Endothelial cell (in vitro differentiated cells): Measurements from ENCODE around the gene GFOD1. TPM values are rescaled to one million over a fixed set of nuclear protein-coding genes. Genes with fewer than 3 reads are reported as not detected.
"Not testable (repeated sequence)": the region's sequence is repeated elsewhere in the genome, so short reads cannot be mapped to it uniquely, and the experiment has no call there.

Experiments used
- DNase-seq: peaks from one replicate; pipeline ENCODE4 v3.0.0; 2021; ENCODE audit warnings: low spot score
- H3K27ac Mint-ChIP-seq: one replicate; pipeline ENCODE4 v1.8.0; 2021; ENCODE audit warnings: mixed read lengths, inconsistent platforms; ENCODE audit not compliant: unreplicated experiment
- H3K27me3 Mint-ChIP-seq: one replicate; pipeline ENCODE4 v1.8.0; 2021; ENCODE audit warnings: mild to moderate bottlenecking, moderate library complexity, mixed read lengths, inconsistent platforms; ENCODE audit not compliant: unreplicated experiment
- H3K36me3 Mint-ChIP-seq: one replicate; pipeline ENCODE4 v1.8.0; 2021; ENCODE audit warnings: mild to moderate bottlenecking, low read depth, mixed read lengths, inconsistent platforms; ENCODE audit not compliant: unreplicated experiment
- H3K4me1 Mint-ChIP-seq: one replicate; pipeline ENCODE4 v1.8.0; 2021; ENCODE audit warnings: mild to moderate bottlenecking, mixed read lengths, inconsistent platforms; ENCODE audit not compliant: unreplicated experiment
- H3K4me3 Mint-ChIP-seq: one replicate; pipeline ENCODE4 v1.8.0; 2021; ENCODE audit warnings: mild to moderate bottlenecking, mixed read lengths, inconsistent platforms; ENCODE audit not compliant: unreplicated experiment
- H3K9me3 Mint-ChIP-seq: one replicate; pipeline ENCODE4 v1.8.0; 2021; ENCODE audit warnings: mixed read lengths, inconsistent platforms; ENCODE audit not compliant: unreplicated experiment
- total RNA-seq: library from RNA; stranded (reverse); fragmentation: NEBNext Ultra II Directional; extraction: Animal tissue kit (Norgen Biotek cat#: 25700); gene quantifications from one replicate; pipeline ENCODE4 v1.2.1, GENCODE V29; 2021; ENCODE audit not compliant: unreplicated experiment
- TF ChIP-seq, protein P1 (sequence below): fragments of 200-600 bp; sonication (generic); IDR thresholded peaks from one replicate; pipeline ENCODE4 v1.5.0; 2021; ENCODE audit warnings: antibody characterized with exemption; ENCODE audit not compliant: unreplicated experiment

The GFOD1 gene
- total RNA-seq, 1 donor from 2014 or later: 47.6 TPM

DNA sequence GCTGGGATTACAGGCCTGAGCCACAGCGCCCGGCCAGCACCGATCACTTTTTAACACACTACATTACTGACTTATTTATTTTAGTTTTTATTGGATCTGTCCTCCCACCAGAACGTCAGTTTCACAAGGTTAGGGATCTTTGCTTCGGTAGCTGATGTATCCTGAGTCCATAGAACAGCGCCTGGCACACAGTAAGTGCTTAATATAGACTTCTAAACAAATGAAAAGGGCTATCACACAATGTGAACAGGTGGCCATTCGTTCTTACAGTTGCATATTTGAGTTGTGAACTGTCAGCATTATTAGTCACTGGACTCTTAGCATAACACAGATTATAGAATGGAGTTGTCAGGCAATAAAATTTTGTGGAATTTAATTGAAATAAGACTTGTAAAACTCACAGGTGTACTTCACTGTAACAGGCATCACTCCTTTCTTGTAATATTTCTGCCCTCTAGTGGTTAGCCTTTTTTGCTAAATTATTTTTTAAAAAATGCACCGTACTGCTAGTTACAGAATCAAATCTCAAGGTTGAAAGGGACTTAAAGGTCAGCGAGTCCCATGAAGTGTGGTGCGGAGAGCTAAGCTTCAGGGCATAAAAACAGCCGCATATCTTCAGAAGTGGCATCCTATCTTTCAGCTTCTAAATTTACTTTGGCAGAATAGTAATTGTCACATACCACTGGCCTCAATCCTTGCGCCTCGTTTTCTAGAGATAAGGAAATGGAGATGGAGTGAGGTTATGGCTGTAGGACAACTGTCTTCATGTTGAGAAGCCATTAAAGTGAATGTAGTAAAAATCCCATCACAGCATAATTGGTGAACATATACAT lies 155.7 kb downstream of the GFOD1 start:
- no peaks in the 10 kb centered on the region for H3K27me3 Mint-ChIP-seq
- no peaks in the 10 kb centered on the region for H3K9me3 Mint-ChIP-seq
- TF ChIP-seq, protein P1, sequence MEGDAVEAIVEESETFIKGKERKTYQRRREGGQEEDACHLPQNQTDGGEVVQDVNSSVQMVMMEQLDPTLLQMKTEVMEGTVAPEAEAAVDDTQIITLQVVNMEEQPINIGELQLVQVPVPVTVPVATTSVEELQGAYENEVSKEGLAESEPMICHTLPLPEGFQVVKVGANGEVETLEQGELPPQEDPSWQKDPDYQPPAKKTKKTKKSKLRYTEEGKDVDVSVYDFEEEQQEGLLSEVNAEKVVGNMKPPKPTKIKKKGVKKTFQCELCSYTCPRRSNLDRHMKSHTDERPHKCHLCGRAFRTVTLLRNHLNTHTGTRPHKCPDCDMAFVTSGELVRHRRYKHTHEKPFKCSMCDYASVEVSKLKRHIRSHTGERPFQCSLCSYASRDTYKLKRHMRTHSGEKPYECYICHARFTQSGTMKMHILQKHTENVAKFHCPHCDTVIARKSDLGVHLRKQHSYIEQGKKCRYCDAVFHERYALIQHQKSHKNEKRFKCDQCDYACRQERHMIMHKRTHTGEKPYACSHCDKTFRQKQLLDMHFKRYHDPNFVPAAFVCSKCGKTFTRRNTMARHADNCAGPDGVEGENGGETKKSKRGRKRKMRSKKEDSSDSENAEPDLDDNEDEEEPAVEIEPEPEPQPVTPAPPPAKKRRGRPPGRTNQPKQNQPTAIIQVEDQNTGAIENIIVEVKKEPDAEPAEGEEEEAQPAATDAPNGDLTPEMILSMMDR: peak; percentile 67
- H3K4me1 Mint-ChIP-seq: peaks cover 21% of the 10 kb centered on the region
- peaks cover 3% of the 10 kb centered on the region for H3K36me3 Mint-ChIP-seq
- DNase-seq: no peak
- H3K27ac Mint-ChIP-seq: no peak overlapping the region
- no peak overlapping the region for H3K4me3 Mint-ChIP-seq

DNA sequence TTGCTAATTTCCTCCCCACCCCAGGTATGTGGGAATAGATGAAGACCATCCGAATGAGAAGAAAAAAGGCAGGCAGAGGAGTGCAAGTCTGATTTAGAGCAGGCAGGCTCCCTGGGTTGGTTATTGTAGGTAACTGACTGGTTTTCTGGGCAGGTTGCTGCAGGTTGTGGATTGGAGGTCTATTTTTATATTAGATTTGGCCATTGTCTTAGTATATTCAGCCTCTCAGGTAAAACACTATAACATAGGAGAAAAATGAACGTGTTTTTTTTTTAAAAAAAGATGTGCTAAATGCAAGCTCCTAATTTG lies 158.6 kb downstream of the GFOD1 start:
- H3K36me3 Mint-ChIP-seq: peaks cover 7% of the 10 kb centered on the region
- no peak for DNase-seq
- no peaks in the 10 kb centered on the region for H3K9me3 Mint-ChIP-seq
- H3K4me1 Mint-ChIP-seq: peaks cover 13% of the 10 kb centered on the region
- TF ChIP-seq, protein P1: no peak
- H3K27ac Mint-ChIP-seq: peak overlapping the region; percentile 86
- H3K27me3 Mint-ChIP-seq: no peaks in the 10 kb centered on the region
- peak overlapping the region; percentile 91 for H3K4me3 Mint-ChIP-seq

DNA sequence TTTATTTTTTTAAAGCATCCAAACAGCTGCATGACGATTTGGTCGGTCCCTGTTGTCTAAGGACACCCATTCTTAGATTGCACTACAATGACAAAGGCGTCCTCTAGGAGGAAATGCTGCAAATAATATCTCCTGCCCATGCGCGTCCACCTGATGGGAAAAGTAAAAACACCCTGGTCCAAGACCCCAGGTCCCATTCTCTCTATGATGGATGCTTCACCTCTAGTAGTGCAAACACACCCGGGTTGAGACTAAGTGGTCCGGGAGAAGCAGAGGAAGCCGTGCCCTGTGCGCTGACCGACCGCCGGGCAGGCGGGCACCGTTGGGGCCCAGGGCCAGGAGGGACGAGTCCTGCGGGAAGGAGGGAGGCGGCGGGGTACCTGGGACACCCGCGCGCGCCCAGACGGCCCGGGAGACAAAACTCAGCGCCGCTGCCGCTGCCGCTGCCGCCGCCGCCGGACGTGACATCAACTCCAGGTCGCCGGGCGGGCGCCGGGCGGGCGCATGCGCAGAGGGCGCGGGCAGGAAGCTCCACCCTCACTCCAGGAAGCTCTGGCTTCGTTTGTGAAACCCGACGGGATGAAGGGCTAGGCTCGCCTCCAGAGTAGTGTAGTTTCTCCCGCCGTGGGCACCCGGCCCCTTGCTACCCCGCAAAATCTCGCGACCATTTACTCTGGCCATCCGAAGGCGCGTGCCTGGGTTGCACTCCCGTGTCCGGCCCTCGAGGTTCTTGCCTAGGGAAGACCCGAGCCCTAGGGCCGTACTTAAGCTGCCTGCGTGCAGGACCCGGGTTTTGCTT lies 159.1 kb downstream of the GFOD1 start, which contains the start of gene TBC1D7:
Gene TBC1D7, minus strand, starts transcription at position 462 of the 799 bp plus-strand sequence. CDS start 1,639 bp downstream, outside the sequence.
- DNase-seq: peak; percentile 94

DNA sequence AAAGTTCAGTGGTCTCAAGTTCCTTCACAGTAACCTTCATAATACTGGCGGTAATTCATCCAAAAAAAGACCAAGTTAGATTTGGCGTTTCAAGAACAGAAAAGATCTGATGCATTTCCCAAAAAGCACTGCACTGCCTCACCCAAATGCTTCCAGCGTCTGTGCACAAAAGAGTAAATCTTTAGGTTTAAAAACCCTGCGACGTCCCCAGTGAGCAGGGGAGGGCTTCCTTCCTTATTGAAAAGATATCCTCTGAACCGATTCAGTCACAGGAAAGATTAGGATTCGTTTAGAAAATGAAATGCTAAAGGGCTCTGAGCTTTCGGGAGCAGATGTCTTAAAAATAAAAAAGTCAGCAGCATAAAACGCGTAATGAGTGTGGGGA lies 159.7 kb downstream of the GFOD1 start:
- Mint-ChIP-seq H3K9me3 (no peaks in the 10 kb centered on the region), H3K4me1 (peaks cover 13% of the 10 kb centered on the region), H3K27ac (peak overlapping the region; percentile 86), H3K27me3 (no peaks in the 10 kb centered on the region), H3K36me3 (peaks cover 11% of the 10 kb centered on the region), H3K4me3 (peak overlapping the region; percentile 97)
- no peak for DNase-seq
- TF ChIP-seq, protein P1: no peak

More for the DNA sequence above, 159.1 kb downstream of the GFOD1 start, which contains the start of gene TBC1D7:
- Mint-ChIP-seq H3K9me3 (no peaks in the 10 kb centered on the region), H3K27me3 (no peaks in the 10 kb centered on the region), H3K36me3 (peaks cover 11% of the 10 kb centered on the region), H3K27ac (peak within 1 kb of the TSS; percentile 86), H3K4me1 (peaks cover 13% of the 10 kb centered on the region), H3K4me3 (peak within 1 kb of the TSS; percentile 97)
- TF ChIP-seq, protein P1: no peak

DNA sequence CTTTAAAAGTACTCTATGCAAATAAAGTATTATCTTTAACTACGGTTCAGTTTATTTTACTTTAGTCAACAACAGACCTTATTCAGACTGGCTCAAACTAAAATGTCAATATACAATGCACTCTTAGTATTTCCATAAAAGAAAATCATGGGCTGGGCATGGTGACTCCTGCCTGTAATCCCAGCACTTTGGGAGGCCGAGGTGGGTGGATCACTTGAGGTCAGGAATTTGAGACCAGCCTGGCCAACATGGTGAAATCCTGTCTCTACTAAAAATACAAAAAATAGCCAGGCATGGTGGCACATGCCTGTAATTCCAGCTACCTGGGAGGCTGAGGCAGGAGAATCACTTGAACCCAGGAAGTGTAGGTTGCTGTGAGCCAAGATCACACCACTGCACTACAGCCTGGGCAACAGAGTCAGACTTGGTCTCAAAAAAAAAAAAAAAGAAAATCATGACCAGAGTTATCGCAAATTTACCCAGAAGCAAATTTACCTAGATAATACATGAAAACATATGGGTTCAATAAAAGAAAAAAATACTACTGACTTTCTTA lies 161.3 kb downstream of the GFOD1 start:
- H3K9me3 Mint-ChIP-seq, H3K27ac Mint-ChIP-seq, H3K4me3 Mint-ChIP-seq, H3K27me3 Mint-ChIP-seq, DNase-seq: not testable (repeated sequence)
- Mint-ChIP-seq H3K4me1 (peaks cover 13% of the 10 kb centered on the region), H3K36me3 (peaks cover 16% of the 10 kb centered on the region)
